Brain microvascular endothelial cell (primary cell): ENCODE measurements around the gene PRDX5.

Experiments
- DNase-seq: peaks from one replicate; pipeline ENCODE4 v3.0.0-alpha.2; 2020
- H3K27ac ChIP-seq: fragments of 250-450 bp; sonication (Bioruptor Pico); 2 replicates; pipeline ENCODE4 v1.5.1; 2020; ENCODE audit warnings: mild to moderate bottlenecking, moderate library complexity
- H3K27me3 ChIP-seq: fragments of 250-450 bp; sonication (Bioruptor Pico); replicated peaks from 2 replicates; pipeline ENCODE4 v1.5.1; 2020; ENCODE audit warnings: mild to moderate bottlenecking
- H3K36me3 ChIP-seq: fragments of 250-450 bp; sonication (Bioruptor Pico); replicated peaks from 2 replicates; pipeline ENCODE4 v1.5.1; 2020; ENCODE audit warnings: mild to moderate bottlenecking
- H3K4me3 ChIP-seq: 2 replicates; pipeline ENCODE4 v1.5.1; 2011; ENCODE audit warnings: low read depth, mild to moderate bottlenecking, control low read depth, low read length, moderate library complexity
- CTCF ChIP-seq: IDR thresholded peaks from 2 replicates; pipeline ENCODE4 v1.5.1; 2011; ENCODE audit warnings: low read depth, mild to moderate bottlenecking, moderate library complexity, low read length, control low read depth, inconsistent platforms; ENCODE audit errors: missing control alignments
- in situ Hi-C: cut with HindIII; loops from 2 replicates; pipeline ENCODE4 v1.10.0; 2017; ENCODE audit warnings: low sequenced_read_pairs, low pct_ligation_motif_present

PRDX5 gene

GRCh38 chr11:64357904-64358535 lies 40.1 kb downstream of the PRDX5 start:
- peaks cover 11% of the 10 kb centered on the region for H3K36me3 ChIP-seq

DNA sequence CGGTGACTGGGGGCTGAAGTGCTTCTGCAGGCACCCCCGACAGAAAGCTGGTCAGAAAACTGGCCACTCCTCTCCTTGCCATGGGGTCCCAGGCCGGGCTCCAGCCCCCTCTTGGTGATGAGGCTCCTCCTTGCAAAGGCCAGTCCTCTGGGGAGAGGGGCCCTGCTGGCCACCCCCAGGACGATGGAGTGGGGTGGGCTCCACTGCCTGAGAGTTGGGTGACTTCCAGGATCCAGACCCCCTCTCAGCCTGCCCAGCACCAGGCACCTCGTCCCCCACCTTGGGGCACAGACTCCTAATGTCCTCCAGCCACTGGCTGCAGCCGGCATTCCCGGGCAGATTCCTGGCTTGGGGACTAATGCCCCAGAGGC lies 40.6 kb downstream of the PRDX5 start:
- peak overlapping the region; percentile 48 for H3K4me3 ChIP-seq
- no peak for DNase-seq
- H3K27me3 ChIP-seq, result no peaks in the 10 kb centered on the region
- H3K27ac ChIP-seq, result peak overlapping the region; percentile 20
- TF ChIP-seq CTCF, result no peak
- in situ Hi-C loops, result no loop called here
- peaks cover 12% of the 10 kb centered on the region for H3K36me3 ChIP-seq

More at GRCh38 chr11:64357904-64358535, 40.1 kb downstream of the PRDX5 start:
- in situ Hi-C loops, result no loop called here
- Histone ChIP-seq H3K27me3 (no peaks in the 10 kb centered on the region), H3K27ac (no peak overlapping the region), H3K4me3 (no peak overlapping the region)
- DNase-seq, result no peak
- no peak for TF ChIP-seq CTCF

- TF ChIP-seq CTCF, result no peak
- in situ Hi-C loops, result no loop called here
- Histone ChIP-seq H3K36me3 (peaks cover 14% of the 10 kb centered on the region), H3K4me3 (peak within 1 kb of the TSS; percentile 88), H3K27ac (peak within 1 kb of the TSS; percentile 30), H3K27me3 (no peaks in the 10 kb centered on the region)
- peak; percentile 20 for DNase-seq
Measured at GRCh38 chr11:64358907-64359711, 41.2 kb downstream of the PRDX5 start, which contains the start of gene RPS6KA4. Gene RPS6KA4, plus strand, starts transcription at chr11:64359162. Its CDS starts 74 bp downstream, at chr11:64359236.

- TF ChIP-seq CTCF, result no peak
- in situ Hi-C loops, result no loop called here
- Histone ChIP-seq H3K27me3 (no peaks in the 10 kb centered on the region), H3K27ac (no peak overlapping the region), H3K36me3 (peaks cover 17% of the 10 kb centered on the region), H3K4me3 (peak overlapping the region; percentile 88)
- DNase-seq, result no peak
Measured at GRCh38 chr11:64359712-64360445, 42.0 kb downstream of the PRDX5 start.

DNA sequence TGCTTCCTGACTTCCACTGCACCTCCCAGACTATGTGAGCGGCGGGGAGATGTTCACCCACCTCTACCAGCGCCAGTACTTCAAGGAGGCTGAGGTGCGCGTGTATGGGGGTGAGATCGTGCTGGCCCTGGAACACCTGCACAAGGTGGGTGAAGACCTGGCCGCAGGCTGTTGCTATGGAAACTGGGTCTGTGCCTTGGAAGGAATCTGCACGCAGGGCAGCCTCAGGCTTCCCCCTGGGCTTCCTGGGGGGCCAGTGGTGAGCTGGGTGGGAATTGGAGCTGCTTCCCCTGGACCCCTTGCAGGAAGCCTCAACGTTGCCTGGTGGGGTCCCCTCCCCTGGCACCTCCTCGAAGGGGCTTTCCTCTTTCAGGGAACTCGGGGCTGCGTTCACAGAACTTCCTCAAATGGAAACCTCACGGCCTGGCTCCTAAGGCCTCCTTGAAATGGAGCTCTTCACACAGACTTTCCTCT lies 42.6 kb downstream of the PRDX5 start:
- no peak for DNase-seq
- H3K36me3 ChIP-seq, result peaks cover 23% of the 10 kb centered on the region
- no peak overlapping the region for H3K4me3 ChIP-seq
- no peak overlapping the region for H3K27ac ChIP-seq
- no peaks in the 10 kb centered on the region for H3K27me3 ChIP-seq
- in situ Hi-C loops, result no loop called here
- no peak for TF ChIP-seq CTCF
